Esophagus squamous epithelium (tissue), 4 donors: ENCODE measurements around the gene TRIM73.
"Not testable (repeated sequence)": the region's sequence is repeated elsewhere in the genome, so short reads cannot be mapped to it uniquely, and the experiment has no call there.

Experiments
- CTCF ChIP-seq, 6 experiments: fragments of 450-650 bp in 4 of 6; fragments of 200-600 bp in 2 of 6; sonication (generic) in 2 of 6; IDR thresholded peaks; one replicate each; pipeline ENCODE4 v1.5.1; 2016 to 2019; ENCODE audit warnings: antibody characterized with exemption in 6 of 6, mild to moderate bottlenecking in 4 of 6, moderate library complexity in 4 of 6
- POLR2A ChIP-seq, 4 donors: fragments of 450-650 bp; IDR thresholded peaks; one replicate each; pipeline ENCODE4 v1.6.1; 2017; ENCODE audit warnings: antibody characterized with exemption in 4 of 4, mild to moderate bottlenecking in 4 of 4, moderate library complexity in 3 of 4

GRCh38 chr7:75400575-75400974 lies 5.1 kb downstream of the TRIM73 start:
- TF ChIP-seq CTCF, POLR2A (IDR thresholded peaks at IDR 0.05): not testable (repeated sequence)
